Muscle of leg (tissue), 11 donors: ENCODE measurements around the gene CTXND1. TPM values are rescaled to one million over a fixed set of nuclear protein-coding genes. Genes with fewer than 3 reads are reported as not detected.

Experiments
- DNase-seq: peaks from one replicate; pipeline ENCODE4 v3.0.0; 2013
- H3K27ac ChIP-seq: one replicate; pipeline ENCODE4 v1.5.1; 2013; ENCODE audit warnings: mild to moderate bottlenecking, low read length, control low read depth
- H3K27me3 ChIP-seq: one replicate; pipeline ENCODE4 v1.6.1; 2013; ENCODE audit warnings: low read length; ENCODE audit not compliant: control insufficient read depth, insufficient read depth
- H3K36me3 ChIP-seq: one replicate; pipeline ENCODE4 v1.6.1; 2013; ENCODE audit warnings: low read length; ENCODE audit not compliant: control insufficient read depth, insufficient read depth
- H3K4me1 ChIP-seq: one replicate; pipeline ENCODE4 v1.6.1; 2013; ENCODE audit warnings: low read length; ENCODE audit not compliant: control insufficient read depth, insufficient read depth
- H3K4me3 ChIP-seq: one replicate; pipeline ENCODE4 v1.5.1; 2013; ENCODE audit warnings: low read length, control low read depth
- H3K9me3 ChIP-seq: replicated peaks from 2 replicates; pipeline ENCODE4 v1.6.1; 2013; ENCODE audit warnings: low read depth, low read length; ENCODE audit not compliant: control insufficient read depth
- WGBS: methylation state at CpG from one replicate; pipeline ENCODE4 v1.1.5; 2013; ENCODE audit warnings: missing lambda C conversion rate; ENCODE audit not compliant: insufficient coverage; 5-methylcytosine and 5-hydroxymethylcytosine counted together
- polyA plus RNA-seq, 8 donors: library from polyadenylated mRNA; unstranded; fragments of 120-200 nt; gene quantifications; one replicate each; pipeline versions ENCODE4 v1.2.1 to v1.2.3, GENCODE V29; 2013; ENCODE audit warnings: inconsistent platforms in 1 of 8, low replicate concordance in 1 of 8; ENCODE audit not compliant: insufficient read length in 8 of 8, insufficient read depth in 1 of 8
- total RNA-seq: library from RNA; stranded (reverse); fragments of 120-200 nt; gene quantifications from one replicate; pipeline ENCODE4 v1.2.4, GENCODE V29; 2013

The CTXND1 gene
- total and polyA plus RNA-seq, 9 donors = 0.44 to 1.9 (median 0.83) TPM

GRCh38 chr15:80214910-80215309 lies 37.1 kb downstream of the CTXND1 start:
- peaks cover 2% of the 10 kb centered on the region for H3K27me3 ChIP-seq
- H3K9me3 ChIP-seq = no peaks in the 10 kb centered on the region
- no peak overlapping the region for H3K27ac ChIP-seq
- WGBS = 100% methylated on average over 1 of the region's 2 CpGs
- no peak overlapping the region for H3K4me3 ChIP-seq
- no peak for DNase-seq
- H3K4me1 ChIP-seq = peaks cover 2% of the 10 kb centered on the region
- H3K36me3 ChIP-seq = no peaks in the 10 kb centered on the region

GRCh38 chr15:80211976-80212375 lies 40.0 kb downstream of the CTXND1 start:
- Histone ChIP-seq H3K4me1 (peaks cover 2% of the 10 kb centered on the region), H3K36me3 (no peaks in the 10 kb centered on the region), H3K27me3 (peaks cover 2% of the 10 kb centered on the region), H3K4me3 (no peak overlapping the region), H3K27ac (no peak overlapping the region), H3K9me3 (no peaks in the 10 kb centered on the region)
- DNase-seq = no peak
- WGBS = no CpG with 5 or more reads among the region's 1 CpG

GRCh38 chr15:80210611-80211573 lies 41.1 kb downstream of the CTXND1 start:
- Histone ChIP-seq H3K9me3 (no peaks in the 10 kb centered on the region), H3K4me1 (peaks cover 2% of the 10 kb centered on the region), H3K27ac (no peak overlapping the region), H3K4me3 (no peak overlapping the region), H3K36me3 (no peaks in the 10 kb centered on the region), H3K27me3 (no peaks in the 10 kb centered on the region)
- WGBS = 75% methylated on average over 7 of the region's 12 CpGs
- DNase-seq = peak; percentile 6

- 82% methylated on average over 10 of the region's 11 CpGs for WGBS
These were observed 43.0 kb downstream of the CTXND1 start for GRCh38 chr15:80208758-80209734.

GRCh38 chr15:80207887-80208286 lies 44.1 kb downstream of the CTXND1 start:
- peaks cover 2% of the 10 kb centered on the region for H3K4me1 ChIP-seq
- no peak overlapping the region for H3K4me3 ChIP-seq
- H3K27me3 ChIP-seq = no peaks in the 10 kb centered on the region
- no peak overlapping the region for H3K27ac ChIP-seq
- no peaks in the 10 kb centered on the region for H3K36me3 ChIP-seq
- H3K9me3 ChIP-seq = no peaks in the 10 kb centered on the region
- DNase-seq = no peak
- WGBS = no CpG with 5 or more reads among the region's 3 CpGs

More at GRCh38 chr15:80208758-80209734, 43.0 kb downstream of the CTXND1 start:
- H3K36me3 ChIP-seq = no peaks in the 10 kb centered on the region
- H3K9me3 ChIP-seq = no peaks in the 10 kb centered on the region
- no peak overlapping the region for H3K27ac ChIP-seq
- peaks cover 2% of the 10 kb centered on the region for H3K4me1 ChIP-seq
- no peak for DNase-seq
- H3K4me3 ChIP-seq = no peak overlapping the region
- H3K27me3 ChIP-seq = no peaks in the 10 kb centered on the region

GRCh38 chr15:80204231-80204630 lies 47.8 kb downstream of the CTXND1 start:
- Histone ChIP-seq H3K9me3 (no peaks in the 10 kb centered on the region), H3K27me3 (peaks cover 2% of the 10 kb centered on the region), H3K27ac (no peak overlapping the region), H3K4me1 (no peaks in the 10 kb centered on the region), H3K4me3 (no peak overlapping the region), H3K36me3 (no peaks in the 10 kb centered on the region)
- no peak for DNase-seq
- WGBS = 100% methylated on average over 1 of the region's 4 CpGs

- H3K9me3 ChIP-seq = no peaks in the 10 kb centered on the region
- no peak for DNase-seq
- no peak overlapping the region for H3K27ac ChIP-seq
- H3K36me3 ChIP-seq = no peaks in the 10 kb centered on the region
- H3K4me3 ChIP-seq = no peak overlapping the region
- 84% methylated on average over 8 of the region's 10 CpGs for WGBS
- no peaks in the 10 kb centered on the region for H3K4me1 ChIP-seq
- H3K27me3 ChIP-seq = peaks cover 2% of the 10 kb centered on the region
These were observed 48.6 kb downstream of the CTXND1 start for GRCh38 chr15:80203361-80203885.

- Histone ChIP-seq H3K27me3 (peaks cover 2% of the 10 kb centered on the region), H3K9me3 (no peaks in the 10 kb centered on the region), H3K4me3 (no peak overlapping the region), H3K36me3 (no peaks in the 10 kb centered on the region), H3K4me1 (no peaks in the 10 kb centered on the region), H3K27ac (no peak overlapping the region)
- 58% methylated on average over 3 of the region's 9 CpGs for WGBS
- DNase-seq = no peak
These were observed 49.2 kb downstream of the CTXND1 start for GRCh38 chr15:80202641-80203360.

- Histone ChIP-seq H3K27ac (no peak overlapping the region), H3K9me3 (no peaks in the 10 kb centered on the region), H3K27me3 (peaks cover 2% of the 10 kb centered on the region), H3K4me1 (no peaks in the 10 kb centered on the region), H3K4me3 (no peak overlapping the region), H3K36me3 (no peaks in the 10 kb centered on the region)
- WGBS = no CpG with 5 or more reads among the region's 2 CpGs
- DNase-seq = no peak
These were observed 50.0 kb downstream of the CTXND1 start for GRCh38 chr15:80202016-80202315.
